Upper lobe of right lung (tissue), 1 donor: ENCODE measurements around the gene HHATL. TPM values are rescaled to one million over a fixed set of nuclear protein-coding genes. Genes with fewer than 3 reads are reported as not detected.

Experiments
- ATAC-seq: fragments of 200-7000 bp; cut with Tn5 transposase; one replicate; pipeline ENCODE4 v1.9.1; 2020; ENCODE audit warnings: mild to moderate bottlenecking, moderate library complexity
- DNase-seq: peaks from one replicate; pipeline ENCODE4 v3.0.0-alpha.2; 2020
- H3K27ac ChIP-seq: fragments of 200-600 bp; one replicate; pipeline ENCODE4 v1.8.0; 2022
- H3K27me3 ChIP-seq: fragments of 200-600 bp; one replicate; pipeline ENCODE4 v1.8.0; 2022; ENCODE audit warnings: mild to moderate bottlenecking
- H3K36me3 ChIP-seq: fragments of 200-600 bp; one replicate; pipeline ENCODE4 v1.8.0; 2022
- H3K4me1 ChIP-seq: fragments of 200-600 bp; one replicate; pipeline ENCODE4 v1.8.0; 2022
- H3K4me3 ChIP-seq: fragments of 200-600 bp; one replicate; pipeline ENCODE4 v1.8.0; 2022; ENCODE audit warnings: mild to moderate bottlenecking
- H3K9me3 ChIP-seq: fragments of 200-600 bp; one replicate; pipeline ENCODE4 v1.8.0; 2022
- CTCF ChIP-seq: fragments of 200-600 bp; IDR thresholded peaks from one replicate; pipeline ENCODE4 v1.8.0; 2022; ENCODE audit warnings: antibody characterized with exemption
- intact Hi-C: fragments of 100-400 bp; cut with DNase I; formaldehyde crosslinking; loops from one replicate; pipeline ENCODE4 v1.11.0; 2022
- total RNA-seq: library from RNA; stranded (reverse); fragmentation: NEBNext Ultra II Directional; extraction: Animal tissue kit (Norgen Biotek cat#: 25700); gene quantifications from one replicate; pipeline ENCODE4 v1.2.1, GENCODE V29; 2021
- donor health status: DM: no; HTN: yes; CAD: no; lungs with severe emphysema.

The HHATL gene
- total RNA-seq, 1 donor from 2014 or later: not detected

- no peak overlapping the region for H3K27ac ChIP-seq
- no peak for DNase-seq
- no peak overlapping the region for H3K4me3 ChIP-seq
- peaks cover 8% of the 10 kb centered on the region for H3K4me1 ChIP-seq
- TF ChIP-seq CTCF: no peak
- intact Hi-C loops: no loop called here
- H3K36me3 ChIP-seq: peaks cover 9% of the 10 kb centered on the region
- no peaks in the 10 kb centered on the region for H3K27me3 ChIP-seq
- no peaks in the 10 kb centered on the region for H3K9me3 ChIP-seq
- ATAC-seq: peak; percentile 2
These were observed 38.8 kb downstream of the HHATL start for GRCh38 chr3:42663581-42664437.

DNA sequence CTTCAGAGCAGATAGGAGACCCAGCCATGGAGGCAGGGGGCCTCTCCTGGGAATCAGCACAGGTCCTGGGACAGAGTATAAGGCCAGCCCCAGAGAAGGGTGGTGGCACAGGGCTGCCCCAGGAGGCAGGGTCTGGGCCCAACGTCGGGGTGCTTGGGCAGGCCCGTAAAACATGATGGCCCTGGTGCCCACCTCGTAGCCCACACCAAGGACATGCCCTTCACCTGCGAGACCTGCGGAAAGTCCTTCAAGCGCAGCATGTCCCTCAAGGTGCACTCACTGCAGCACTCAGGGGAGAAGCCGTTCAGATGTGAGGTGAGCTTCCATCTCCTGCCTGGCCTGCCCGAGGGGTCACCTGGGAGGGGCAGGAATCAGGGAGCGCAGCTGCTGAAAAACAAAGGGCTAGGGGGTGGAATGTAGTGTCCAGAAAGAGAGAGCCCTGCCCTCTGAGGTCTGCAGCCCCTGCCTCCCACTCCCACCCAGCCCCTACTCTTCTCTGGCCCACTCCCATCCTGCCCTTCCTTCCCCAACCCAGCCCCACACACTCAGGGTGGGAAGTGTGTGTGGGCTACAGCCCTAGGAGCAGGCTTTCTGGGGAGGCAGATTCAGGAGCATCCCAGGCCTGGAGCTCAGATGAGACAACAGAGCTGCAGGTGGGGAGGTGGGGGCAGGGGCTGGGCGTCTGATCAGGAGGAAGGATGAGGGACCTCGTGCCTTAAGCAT is 39.6 kb downstream of the HHATL start:
- Histone ChIP-seq H3K27ac (no peak overlapping the region), H3K9me3 (no peaks in the 10 kb centered on the region), H3K4me3 (no peak overlapping the region), H3K36me3 (peaks cover 9% of the 10 kb centered on the region), H3K27me3 (no peaks in the 10 kb centered on the region), H3K4me1 (peaks cover 8% of the 10 kb centered on the region)
- DNase-seq (no peak), ATAC-seq (no peak)
- no peak for TF ChIP-seq CTCF
- intact Hi-C loops: no loop called here

DNA sequence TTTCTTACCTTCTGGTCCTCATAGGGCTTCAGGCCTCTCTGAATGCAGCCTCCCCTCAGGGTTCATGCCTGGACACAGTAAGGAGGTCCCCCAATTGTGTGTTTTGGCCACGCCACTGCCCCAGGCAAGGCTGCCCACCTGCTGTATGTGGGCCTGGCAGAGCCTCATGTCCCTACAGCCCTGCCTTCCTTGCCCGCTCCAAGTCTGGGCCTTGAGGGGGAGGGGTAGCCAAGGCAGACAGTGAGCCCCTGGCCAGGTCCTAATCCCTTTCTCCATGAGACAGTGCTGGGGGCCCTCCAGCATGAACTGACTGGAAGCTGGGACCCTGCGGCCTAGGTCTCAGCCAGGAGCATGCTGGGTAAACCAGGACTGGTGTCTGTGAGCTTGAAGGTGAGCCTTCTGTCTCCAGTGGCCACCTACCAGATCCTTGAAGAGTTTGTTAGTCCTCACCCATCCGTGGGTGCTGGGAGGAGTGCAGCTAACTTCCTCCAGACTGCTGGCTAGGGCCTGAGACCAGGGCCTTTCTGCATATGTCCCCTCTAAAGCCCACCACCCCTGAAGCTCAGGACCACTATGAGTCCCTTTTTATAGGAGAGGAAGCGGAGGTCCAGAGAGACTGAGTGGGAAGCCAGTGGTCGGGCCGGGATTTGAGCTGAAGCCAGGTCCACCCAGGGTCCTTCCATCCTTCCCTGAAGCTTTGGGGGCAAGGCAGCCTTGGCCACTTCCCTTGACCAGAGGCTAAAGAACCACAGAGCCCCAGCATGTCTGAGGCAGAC is 40.4 kb downstream of the HHATL start:
- H3K27me3 ChIP-seq: no peaks in the 10 kb centered on the region
- H3K4me3 ChIP-seq: no peak overlapping the region
- H3K36me3 ChIP-seq: peaks cover 9% of the 10 kb centered on the region
- ATAC-seq: no peak
- intact Hi-C loops: no loop called here
- DNase-seq: no peak
- H3K9me3 ChIP-seq: no peaks in the 10 kb centered on the region
- peaks cover 5% of the 10 kb centered on the region for H3K4me1 ChIP-seq
- no peak overlapping the region for H3K27ac ChIP-seq
- TF ChIP-seq CTCF: no peak

GRCh38 chr3:42661593-42662022 is 41.0 kb downstream of the HHATL start:
- no peaks in the 10 kb centered on the region for H3K27me3 ChIP-seq
- DNase-seq (no peak), ATAC-seq (no peak)
- H3K4me3 ChIP-seq: no peak overlapping the region
- no peak for TF ChIP-seq CTCF
- intact Hi-C loops: no loop called here
- H3K4me1 ChIP-seq: peaks cover 2% of the 10 kb centered on the region
- no peak overlapping the region for H3K27ac ChIP-seq
- H3K9me3 ChIP-seq: no peaks in the 10 kb centered on the region
- H3K36me3 ChIP-seq: peaks cover 9% of the 10 kb centered on the region

DNA sequence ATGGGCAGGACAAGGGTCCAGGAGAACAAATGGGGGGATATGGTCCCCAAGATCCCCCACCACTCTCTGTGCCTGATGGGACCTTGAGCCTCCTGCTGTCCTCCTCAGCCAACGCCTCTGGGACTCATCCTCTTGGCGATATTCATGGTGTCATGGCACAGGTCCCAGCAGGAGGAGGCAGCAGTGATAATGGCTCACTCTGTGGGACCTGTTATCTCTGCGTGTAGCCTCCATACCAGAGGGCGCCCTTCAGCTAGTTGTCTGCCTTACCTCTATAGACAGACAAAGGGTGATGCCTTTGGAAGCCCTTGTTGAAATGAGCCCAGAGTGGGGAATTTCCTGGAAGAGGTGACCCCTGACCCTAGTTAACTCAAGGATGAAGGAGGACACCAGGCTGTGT is 41.7 kb downstream of the HHATL start:
- Histone ChIP-seq H3K27ac (no peak overlapping the region), H3K4me3 (no peak overlapping the region), H3K9me3 (no peaks in the 10 kb centered on the region), H3K27me3 (no peaks in the 10 kb centered on the region), H3K36me3 (peaks cover 9% of the 10 kb centered on the region), H3K4me1 (peaks cover 2% of the 10 kb centered on the region)
- ATAC-seq: no peak
- intact Hi-C loops: no loop called here
- no peak for DNase-seq
- no peak for TF ChIP-seq CTCF
